WERI-Rb-1 (cell line): ENCODE measurements around the gene HOXA2.

ENCODE experiments used
- DNase-seq: peaks from one replicate; pipeline ENCODE4 v3.0.0-alpha.2; 2020
- H3K27ac ChIP-seq: fragments of 250-450 bp; sonication (Bioruptor Pico); 2 replicates; pipeline ENCODE4 v1.5.1; 2020; ENCODE audit warnings: mild to moderate bottlenecking, moderate library complexity
- H3K27me3 ChIP-seq: fragments of 250-450 bp; sonication (Bioruptor Pico); 2 replicates; pipeline ENCODE4 v1.5.1; 2021; ENCODE audit warnings: mild to moderate bottlenecking, low read depth, moderate library complexity; ENCODE audit not compliant: insufficient read depth, severe bottlenecking
- H3K36me3 ChIP-seq: fragments of 250-450 bp; sonication (Bioruptor Pico); 2 replicates; pipeline ENCODE4 v1.5.1; 2020; ENCODE audit warnings: mild to moderate bottlenecking, moderate library complexity
- H3K4me3 ChIP-seq: 2 replicates; pipeline ENCODE4 v1.5.1; 2011; ENCODE audit warnings: low read depth, mild to moderate bottlenecking, control low read depth, low read length
- H3K9me3 ChIP-seq: fragments of 250-450 bp; sonication (Bioruptor Pico); 2 replicates; pipeline ENCODE4 v1.5.1; 2021; ENCODE audit warnings: mild to moderate bottlenecking, moderate library complexity; ENCODE audit not compliant: severe bottlenecking
- CTCF ChIP-seq: IDR thresholded peaks from 2 replicates; pipeline ENCODE4 v1.5.1; 2011; ENCODE audit warnings: low read depth, mild to moderate bottlenecking, control low read depth, inconsistent platforms, low read length

Gene HOXA2

DNA sequence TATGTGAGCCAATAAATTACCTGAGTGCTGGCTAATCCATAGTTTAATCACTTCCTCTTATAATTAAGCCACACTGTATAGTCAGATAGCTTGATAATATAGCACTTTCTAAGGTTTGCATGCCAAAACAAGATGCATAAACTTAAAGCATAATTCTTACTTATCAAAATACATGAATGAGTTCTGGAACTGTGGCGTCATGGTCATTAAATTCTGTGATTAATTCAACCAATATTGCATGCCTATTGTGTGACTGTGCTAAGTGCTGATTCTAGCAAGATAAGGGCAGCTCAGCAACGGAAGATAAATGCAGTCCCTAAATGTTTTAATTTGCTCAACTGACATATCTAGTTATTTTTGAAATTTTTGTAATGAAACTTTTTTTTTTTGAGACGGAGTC lies 36.3 kb downstream of the HOXA2 start:
- no peak for DNase-seq
- H3K27ac ChIP-seq, result no peak overlapping the region
- H3K9me3 ChIP-seq, result no peaks in the 10 kb centered on the region
- no peak overlapping the region for H3K4me3 ChIP-seq
- H3K36me3 ChIP-seq, result no peaks in the 10 kb centered on the region
- no peak for TF ChIP-seq CTCF
- peaks cover 6% of the 10 kb centered on the region for H3K27me3 ChIP-seq

DNA sequence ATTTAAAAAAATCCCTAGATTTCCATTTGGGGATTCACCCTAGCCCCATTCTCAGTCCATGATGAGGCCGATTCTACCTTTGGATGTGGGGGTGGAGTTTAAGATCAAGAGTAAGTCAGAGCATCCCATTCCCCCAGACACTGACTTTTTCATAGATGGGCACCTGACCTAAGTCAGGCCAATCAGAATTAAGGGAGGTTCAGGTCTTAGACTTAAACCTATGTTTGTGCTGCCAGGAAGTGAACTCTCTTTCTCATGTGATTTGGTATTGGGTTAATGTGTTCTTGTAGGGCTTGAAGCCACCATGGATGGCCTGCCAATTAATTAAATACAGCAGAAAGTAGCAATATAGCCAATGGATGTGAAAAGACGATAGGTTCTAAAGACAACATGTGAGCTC lies 36.8 kb downstream of the HOXA2 start:
- no peak overlapping the region for H3K27ac ChIP-seq
- TF ChIP-seq CTCF, result no peak
- DNase-seq, result no peak

GRCh38 chr7:27064661-27065060 lies 37.8 kb downstream of the HOXA2 start:
- H3K27me3 ChIP-seq, result peaks cover 12% of the 10 kb centered on the region
- no peaks in the 10 kb centered on the region for H3K9me3 ChIP-seq
- H3K4me3 ChIP-seq, result no peak overlapping the region
- TF ChIP-seq CTCF, result no peak
- DNase-seq, result no peak
- H3K27ac ChIP-seq, result no peak overlapping the region
- no peaks in the 10 kb centered on the region for H3K36me3 ChIP-seq

More for the DNA sequence above, 36.8 kb downstream of the HOXA2 start:
- Histone ChIP-seq H3K27me3 (peaks cover 8% of the 10 kb centered on the region), H3K4me3 (no peak overlapping the region), H3K36me3 (no peaks in the 10 kb centered on the region), H3K9me3 (no peaks in the 10 kb centered on the region)

GRCh38 chr7:27064159-27064558 lies 38.3 kb downstream of the HOXA2 start:
- H3K9me3 ChIP-seq, result no peaks in the 10 kb centered on the region
- no peak for TF ChIP-seq CTCF
- H3K36me3 ChIP-seq, result no peaks in the 10 kb centered on the region
- no peak overlapping the region for H3K27ac ChIP-seq
- DNase-seq, result no peak
- H3K27me3 ChIP-seq, result peaks cover 15% of the 10 kb centered on the region
- H3K4me3 ChIP-seq, result no peak overlapping the region

DNA sequence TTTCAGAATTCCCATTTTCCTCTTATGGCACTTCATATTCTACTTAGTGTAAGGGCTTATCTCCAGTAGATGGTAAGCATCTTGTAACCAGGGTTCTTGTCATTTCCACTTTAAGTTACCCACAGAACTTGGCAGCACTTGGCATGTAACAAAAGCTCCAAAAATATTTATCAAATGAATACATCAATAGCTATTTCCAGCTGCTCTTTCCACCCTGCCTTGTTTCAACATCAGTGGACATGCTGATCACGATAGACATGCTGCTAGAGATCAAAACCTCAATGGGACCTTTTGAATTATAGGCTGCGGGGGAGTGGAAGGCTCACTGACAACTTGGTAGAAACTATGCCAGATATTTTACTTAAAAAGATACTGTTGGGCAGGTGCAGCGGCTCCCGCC lies 39.5 kb downstream of the HOXA2 start:
- no peak for TF ChIP-seq CTCF

GRCh38 chr7:27053153-27053552 lies 49.3 kb downstream of the HOXA2 start:
- Histone ChIP-seq H3K36me3 (no peaks in the 10 kb centered on the region), H3K4me3 (no peak overlapping the region), H3K9me3 (no peaks in the 10 kb centered on the region), H3K27ac (no peak overlapping the region), H3K27me3 (peaks cover 9% of the 10 kb centered on the region)
- DNase-seq, result no peak
- no peak for TF ChIP-seq CTCF

More for the DNA sequence above, 39.5 kb downstream of the HOXA2 start:
- no peak overlapping the region for H3K27ac ChIP-seq
- no peak for DNase-seq
- H3K36me3 ChIP-seq, result no peaks in the 10 kb centered on the region
- peaks cover 15% of the 10 kb centered on the region for H3K27me3 ChIP-seq
- no peaks in the 10 kb centered on the region for H3K9me3 ChIP-seq
- H3K4me3 ChIP-seq, result no peak overlapping the region
